ENCODE results near the gene DSC3. TPM values are rescaled to one million over a fixed set of nuclear protein-coding genes. Genes with fewer than 3 reads are reported as not detected.

DSC3 gene
- total RNA-seq, result not detected

GRCh38 chr18:31042406-31043181, at the start of gene DSC3:
Gene DSC3 (minus strand): TSS chr18:31042742. CDS start chr18:31042660, 82 bp downstream.

Other genes starting within 250 kb of the DSC3 start
- not detected for gene DSC2, start 59.7 kb upstream of the DSC3 start, total RNA-seq
- gene DSC1, start 120.1 kb upstream of the DSC3 start, total RNA-seq, result under 1 TPM; 0.55 to 0.63 TPM

All from activated naive CD4-positive, alpha-beta T cell treated with anti-CD3 and anti-CD28 coated beads, Interleukin-2, amount 10 ng/mL, durations not matched to agents 5 hours and 36 hours (primary cell).